Measurements from ENCODE around the gene GFY.

GFY gene

DNA sequence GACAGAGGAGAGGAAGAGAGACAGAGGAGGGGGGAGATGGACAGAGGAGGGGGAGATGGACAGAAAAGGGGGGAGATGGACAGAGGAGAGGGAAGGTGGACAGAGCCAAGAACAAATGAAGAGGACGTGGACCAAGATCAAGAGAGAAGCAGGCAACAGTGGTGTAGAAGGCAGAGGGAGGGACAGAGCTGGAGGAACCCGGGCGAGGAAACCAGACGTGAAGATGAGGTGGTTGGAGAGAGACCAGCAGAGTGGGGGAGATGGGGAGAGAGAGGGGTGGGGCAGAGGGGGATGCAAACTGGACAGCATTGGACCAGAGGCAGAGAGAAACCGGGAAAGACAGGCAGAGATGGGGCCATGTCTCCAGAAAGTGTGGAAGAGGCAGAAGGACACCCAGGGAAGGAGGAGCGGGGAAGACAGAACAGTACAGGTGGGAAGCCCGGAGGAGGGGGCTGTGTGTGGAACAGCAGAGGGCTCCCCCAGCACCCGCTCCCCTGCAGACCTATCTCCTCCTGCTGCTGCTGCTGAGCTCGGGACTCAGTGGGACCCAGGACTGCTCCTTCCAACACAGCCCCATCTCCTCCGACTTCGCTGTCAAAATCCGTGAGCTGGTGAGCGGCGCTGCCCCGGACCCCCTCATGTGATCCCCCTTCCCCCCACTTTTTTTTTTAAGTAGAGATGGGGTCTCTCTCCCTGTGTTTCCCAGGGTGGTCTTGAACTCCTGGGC is 50.2 kb downstream of the GFY start:
- TF ChIP-seq, protein P1, sequence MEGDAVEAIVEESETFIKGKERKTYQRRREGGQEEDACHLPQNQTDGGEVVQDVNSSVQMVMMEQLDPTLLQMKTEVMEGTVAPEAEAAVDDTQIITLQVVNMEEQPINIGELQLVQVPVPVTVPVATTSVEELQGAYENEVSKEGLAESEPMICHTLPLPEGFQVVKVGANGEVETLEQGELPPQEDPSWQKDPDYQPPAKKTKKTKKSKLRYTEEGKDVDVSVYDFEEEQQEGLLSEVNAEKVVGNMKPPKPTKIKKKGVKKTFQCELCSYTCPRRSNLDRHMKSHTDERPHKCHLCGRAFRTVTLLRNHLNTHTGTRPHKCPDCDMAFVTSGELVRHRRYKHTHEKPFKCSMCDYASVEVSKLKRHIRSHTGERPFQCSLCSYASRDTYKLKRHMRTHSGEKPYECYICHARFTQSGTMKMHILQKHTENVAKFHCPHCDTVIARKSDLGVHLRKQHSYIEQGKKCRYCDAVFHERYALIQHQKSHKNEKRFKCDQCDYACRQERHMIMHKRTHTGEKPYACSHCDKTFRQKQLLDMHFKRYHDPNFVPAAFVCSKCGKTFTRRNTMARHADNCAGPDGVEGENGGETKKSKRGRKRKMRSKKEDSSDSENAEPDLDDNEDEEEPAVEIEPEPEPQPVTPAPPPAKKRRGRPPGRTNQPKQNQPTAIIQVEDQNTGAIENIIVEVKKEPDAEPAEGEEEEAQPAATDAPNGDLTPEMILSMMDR (IDR thresholded peaks at IDR 0.05; ENCODE audit: extremely low read depth, missing control alignments): no peak

DNA sequence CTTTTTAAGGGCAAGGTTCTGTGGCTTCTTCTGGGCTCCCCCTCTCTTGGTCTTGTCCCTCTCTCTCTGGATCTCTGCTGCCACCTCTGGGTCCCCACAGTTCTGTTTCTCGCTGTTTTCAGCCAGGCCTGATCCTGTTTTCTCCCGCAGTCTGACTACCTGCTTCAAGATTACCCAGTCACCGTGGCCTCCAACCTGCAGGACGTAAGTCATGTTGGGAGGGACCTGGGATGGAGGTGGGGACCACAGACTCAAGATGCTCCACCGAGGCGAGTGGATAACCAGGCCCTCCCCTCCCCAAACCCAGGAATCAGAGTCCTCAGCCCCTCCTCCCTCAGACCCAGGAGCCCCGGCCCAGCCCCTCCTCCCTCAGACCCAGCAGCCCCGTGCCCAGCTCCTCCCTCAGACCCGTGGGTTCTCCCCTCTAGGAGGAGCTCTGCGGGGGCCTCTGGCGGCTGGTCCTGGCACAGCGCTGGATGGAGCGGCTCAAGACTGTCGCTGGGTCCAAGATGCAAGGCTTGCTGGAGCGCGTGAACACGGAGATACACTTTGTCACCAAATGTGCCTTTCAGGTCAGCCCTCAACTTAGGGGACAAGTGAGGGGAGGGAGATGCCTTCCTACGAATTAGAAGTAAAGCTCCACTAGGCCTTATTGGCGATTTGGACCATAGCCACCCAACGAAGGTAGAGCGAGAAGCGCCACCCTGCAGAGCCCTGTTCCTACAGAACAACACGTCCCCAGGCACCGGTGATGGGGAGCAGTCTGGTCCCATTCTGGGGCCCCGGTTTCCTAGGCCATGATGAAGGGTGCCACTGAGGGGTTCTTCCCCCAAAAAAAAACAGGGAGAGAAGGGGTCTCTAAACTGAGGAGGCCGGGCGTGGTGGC is 51.0 kb downstream of the GFY start:
- TF ChIP-seq, protein P1 (IDR thresholded peaks at IDR 0.05; ENCODE audit: extremely low read depth, missing control alignments): peak; percentile 55
- peak; percentile 62 for DNase-seq (ENCODE audit: low spot score)

More for the DNA sequence above, 50.2 kb downstream of the GFY start:
- no peak for DNase-seq (ENCODE audit: low spot score)
